A549 treated with Mapracorat at 1 μM for 4 hours (cell line): ENCODE results near the gene SPTSSA. TPM values are rescaled to one million over a fixed set of nuclear protein-coding genes. Genes with fewer than 3 reads are reported as not detected.

Experiments
- total RNA-seq: library from RNA; stranded (reverse); fragments of 200-300 nt; extraction: Qiagen RNA extraction; gene quantifications from 5 replicates; pipeline ENCODE4 v1.2.3, GENCODE V29; 2022

SPTSSA gene, protein sequence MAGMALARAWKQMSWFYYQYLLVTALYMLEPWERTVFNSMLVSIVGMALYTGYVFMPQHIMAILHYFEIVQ
- total RNA-seq = 26.5 to 36.6 TPM (median 33.4 TPM) in 5 replicates

DNA sequence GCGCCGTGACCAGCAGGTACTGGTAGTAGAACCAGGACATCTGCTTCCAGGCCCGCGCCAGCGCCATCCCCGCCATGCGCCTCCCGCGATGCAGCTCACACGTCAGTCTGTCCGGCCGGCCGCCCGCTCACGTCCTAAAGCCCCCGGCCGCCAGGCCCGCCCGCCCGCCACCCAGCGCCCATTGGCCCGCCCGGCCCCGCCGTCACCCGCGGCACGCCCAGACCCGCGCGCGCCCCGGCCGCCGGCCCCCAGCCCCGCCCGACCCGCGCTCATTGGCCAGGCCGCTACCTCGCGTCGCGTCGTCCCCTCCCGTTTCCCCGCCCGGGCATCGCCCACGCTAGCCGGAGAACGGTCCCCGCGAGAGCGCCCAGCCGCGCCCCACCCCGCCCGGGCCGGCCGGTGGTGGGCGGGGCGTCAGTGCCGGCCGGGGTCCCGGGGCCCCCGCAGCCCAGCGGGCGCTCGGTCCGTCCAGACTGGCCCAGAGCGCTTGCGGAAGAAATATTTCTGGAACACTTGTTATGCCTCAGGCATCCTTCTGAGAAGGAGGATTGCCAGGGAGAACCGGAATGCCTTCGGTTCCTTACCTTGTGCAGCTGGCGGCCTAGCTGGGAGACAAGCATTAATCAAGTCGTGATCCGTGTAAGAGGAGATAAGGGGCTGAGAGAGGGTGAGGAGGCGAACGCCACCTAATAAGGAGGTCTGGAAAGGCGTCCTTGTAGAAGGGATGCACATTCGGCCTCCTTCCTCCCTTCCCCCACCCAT is at the start of gene SPTSSA:
TSS of gene SPTSSA (minus strand) at position 109 of the 762 bp plus-strand sequence. CDS start at position 76, 33 bp downstream.

Other genes with a start within 250 kb of the SPTSSA start
- 35.9 to 51.1 TPM (median 38.5 TPM) in 5 replicates for gene EAPP, start 77.5 kb upstream of the SPTSSA start, total RNA-seq
- gene SNX6, start 167.9 kb upstream of the SPTSSA start, total RNA-seq = 61.9 to 86.7 TPM (median 77.8 TPM) in 5 replicates